OCI-LY3 (cell line): Measurements from ENCODE around the gene NR4A2.

Experiments
- H2AFZ ChIP-seq: fragments of 200-600, 300-600 bp; shearing (Covaris generic); 2 replicates; pipeline ENCODE4 v1.6.0; 2014; ENCODE audit warnings: antibody characterized with exemption, low read depth, low read length
- H3K27ac ChIP-seq: fragments of 200-600, 300-600 bp; sonication (generic); 2 replicates; pipeline ENCODE4 v1.5.1; 2014; ENCODE audit warnings: mild to moderate bottlenecking, low read length, moderate library complexity, mixed read lengths
- H3K27me3 ChIP-seq: fragments of 200-600, 300-600 bp; sonication (generic); 2 replicates; pipeline ENCODE4 v1.6.1; 2014; ENCODE audit warnings: low read depth, low read length, mixed read lengths
- H3K36me3 ChIP-seq: fragments of 200-600, 300-600 bp; sonication (generic); replicated peaks from 2 replicates; pipeline ENCODE3; 2014; ENCODE audit warnings: low read depth, low read length, mixed read lengths
- H3K4me1 ChIP-seq: fragments of 300-600, 200-600 bp; sonication (generic); 2 replicates; pipeline ENCODE4 v1.6.1; 2014; ENCODE audit warnings: low read length, mixed read lengths
- H3K4me2 ChIP-seq: fragments of 200-600, 300-600 bp; sonication (generic); 2 replicates; pipeline ENCODE4 v1.6.1; 2014; ENCODE audit warnings: low read length, mixed read lengths
- H3K4me3 ChIP-seq: fragments of 300-600, 200-600 bp; sonication (generic); 2 replicates; pipeline ENCODE4 v1.5.1; 2014; ENCODE audit warnings: antibody characterized with exemption, mild to moderate bottlenecking, low read length, moderate library complexity
- H3K79me2 ChIP-seq: fragments of 300-600, 200-600 bp; shearing (Covaris generic); 2 replicates; pipeline ENCODE4 v1.6.1; 2014; ENCODE audit warnings: mild to moderate bottlenecking, low read length, mixed read lengths
- H3K9ac ChIP-seq: fragments of 300-600, 200-600 bp; shearing (Covaris generic); 2 replicates; pipeline ENCODE4 v1.6.0; 2014; ENCODE audit warnings: mild to moderate bottlenecking, low read length, moderate library complexity
- H3K9me3 ChIP-seq: fragments of 200-600, 300-600 bp; shearing (Covaris generic); 2 replicates; pipeline ENCODE4 v1.6.1; 2014; ENCODE audit warnings: low read length, mixed read lengths; ENCODE audit not compliant: insufficient read depth
- H4K20me1 ChIP-seq: fragments of 200-600, 300-600 bp; sonication (generic); 2 replicates; pipeline ENCODE4 v1.6.1; 2016; ENCODE audit warnings: low read length, mixed read lengths; ENCODE audit not compliant: insufficient read depth
- CTCF ChIP-seq: fragments of 200-600, 300-600 bp; sonication (generic); IDR thresholded peaks from 2 replicates; pipeline ENCODE4 v1.5.1; 2014; ENCODE audit warnings: antibody characterized with exemption, low read length, low read depth
- EZH2phosphoT487 ChIP-seq: fragments of 200-600 bp; shearing (Covaris generic); IDR thresholded peaks from 2 replicates; pipeline ENCODE4 v1.6.1; 2018; ENCODE audit warnings: antibody characterized with exemption, mixed run types, low read depth

The NR4A2 gene

GRCh38 chr2:156342254-156343095 lies 10.0 kb upstream of the NR4A2 start:
- peak overlapping the region; percentile 83 for H3K27ac ChIP-seq
- H3K9ac ChIP-seq = peak overlapping the region; percentile 96
- H3K27me3 ChIP-seq = no peaks in the 10 kb centered on the region
- no peaks in the 10 kb centered on the region for H4K20me1 ChIP-seq
- no peak for TF ChIP-seq EZH2phosphoT487
- no peak for TF ChIP-seq CTCF
- peak overlapping the region; percentile 94 for H3K4me2 ChIP-seq
- no peaks in the 10 kb centered on the region for H3K36me3 ChIP-seq
- no peaks in the 10 kb centered on the region for H3K79me2 ChIP-seq
- H2AFZ ChIP-seq = peak overlapping the region; percentile 83
- H3K9me3 ChIP-seq = no peaks in the 10 kb centered on the region
- H3K4me1 ChIP-seq = peaks cover 17% of the 10 kb centered on the region
- H3K4me3 ChIP-seq = peak overlapping the region; percentile 90

- H3K4me2 ChIP-seq = peak overlapping the region; percentile 94
- peak overlapping the region; percentile 83 for H3K27ac ChIP-seq
- peak overlapping the region; percentile 90 for H3K4me3 ChIP-seq
- no peak for TF ChIP-seq CTCF
- TF ChIP-seq EZH2phosphoT487 = no peak
- H4K20me1 ChIP-seq = no peaks in the 10 kb centered on the region
- no peaks in the 10 kb centered on the region for H3K9me3 ChIP-seq
- H2AFZ ChIP-seq = peak overlapping the region; percentile 90
- H3K36me3 ChIP-seq = no peaks in the 10 kb centered on the region
- H3K9ac ChIP-seq = peak overlapping the region; percentile 96
- H3K79me2 ChIP-seq = no peaks in the 10 kb centered on the region
- no peaks in the 10 kb centered on the region for H3K27me3 ChIP-seq
- H3K4me1 ChIP-seq = peaks cover 17% of the 10 kb centered on the region
These were observed 9.1 kb upstream of the NR4A2 start for GRCh38 chr2:156341452-156342253.

DNA sequence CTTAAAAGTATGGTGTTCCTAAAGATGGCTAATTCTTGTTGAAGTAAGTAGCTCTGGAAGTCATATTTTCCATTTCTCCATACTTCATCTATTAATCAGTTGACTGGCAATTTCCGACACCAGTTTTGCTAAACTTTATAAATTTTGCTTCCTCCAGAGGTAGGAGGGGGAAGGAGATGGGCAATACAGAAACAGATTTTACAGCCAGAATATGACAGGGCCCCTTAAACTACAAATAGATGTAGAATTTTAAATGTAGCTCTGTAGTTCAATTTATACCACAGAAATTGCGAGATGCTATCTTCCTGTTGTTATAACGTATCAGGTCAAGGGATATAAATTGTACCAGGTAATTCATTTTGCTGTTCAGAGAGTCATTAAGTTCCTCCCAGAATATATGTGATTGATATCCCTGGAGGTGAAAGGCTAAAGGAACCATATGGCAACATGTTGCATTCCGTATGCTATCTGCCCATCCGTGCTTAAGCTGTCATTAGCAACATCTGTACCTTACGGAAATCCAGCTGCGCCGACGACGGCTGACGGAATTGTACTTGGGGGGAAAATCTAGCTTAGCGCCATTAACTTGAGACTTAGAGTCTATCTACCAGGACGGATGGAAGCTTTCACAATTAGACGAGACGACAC lies 8.4 kb upstream of the NR4A2 start:
- TF ChIP-seq CTCF (no peak), EZH2phosphoT487 (no peak)

DNA sequence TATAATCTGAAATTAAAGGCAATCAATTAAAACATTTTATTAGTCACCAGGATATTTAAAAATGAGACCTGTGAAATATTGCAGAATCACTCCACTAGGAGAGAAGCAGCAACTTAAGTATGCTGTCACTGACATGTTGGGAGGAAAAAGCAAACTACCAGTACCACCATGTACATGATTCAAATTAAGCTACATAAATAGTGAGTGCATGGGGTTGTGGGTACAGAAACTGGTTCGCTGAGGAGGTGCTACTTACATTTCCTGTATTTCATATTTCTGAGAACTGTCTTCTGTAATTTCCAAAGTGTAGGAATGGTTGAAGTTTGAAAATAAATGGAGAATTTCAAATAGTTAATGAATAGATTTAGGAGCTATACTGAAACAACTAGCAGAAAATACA lies 7.9 kb upstream of the NR4A2 start:
- peaks cover 22% of the 10 kb centered on the region for H3K4me1 ChIP-seq
- H3K27ac ChIP-seq = no peak overlapping the region
- H3K9me3 ChIP-seq = no peaks in the 10 kb centered on the region
- TF ChIP-seq EZH2phosphoT487 = no peak
- TF ChIP-seq CTCF = no peak
- no peaks in the 10 kb centered on the region for H3K27me3 ChIP-seq
- no peaks in the 10 kb centered on the region for H4K20me1 ChIP-seq
- H2AFZ ChIP-seq = no peak overlapping the region
- H3K9ac ChIP-seq = peak overlapping the region; percentile 96; the same call in 1 of the 2 replicates
- H3K4me3 ChIP-seq = peak overlapping the region; percentile 90
- H3K4me2 ChIP-seq = peak overlapping the region; percentile 94
- no peaks in the 10 kb centered on the region for H3K36me3 ChIP-seq
- H3K79me2 ChIP-seq = no peaks in the 10 kb centered on the region

More for the DNA sequence above, 8.4 kb upstream of the NR4A2 start:
- Histone ChIP-seq H3K4me3 (peak overlapping the region; percentile 90), H4K20me1 (no peaks in the 10 kb centered on the region), H3K27ac (peak overlapping the region; percentile 83), H3K36me3 (no peaks in the 10 kb centered on the region), H3K9me3 (no peaks in the 10 kb centered on the region), H3K4me2 (peak overlapping the region; percentile 94), H3K4me1 (peaks cover 18% of the 10 kb centered on the region), H2AFZ (peak overlapping the region; percentile 90), H3K27me3 (no peaks in the 10 kb centered on the region), H3K9ac (peak overlapping the region; percentile 96), H3K79me2 (no peaks in the 10 kb centered on the region)
